ENCODE data around the gene FGGY.
"Not testable (repeated sequence)": the region's sequence is repeated elsewhere in the genome, so short reads cannot be mapped to it uniquely, and the experiment has no call there.

FGGY gene

DNA sequence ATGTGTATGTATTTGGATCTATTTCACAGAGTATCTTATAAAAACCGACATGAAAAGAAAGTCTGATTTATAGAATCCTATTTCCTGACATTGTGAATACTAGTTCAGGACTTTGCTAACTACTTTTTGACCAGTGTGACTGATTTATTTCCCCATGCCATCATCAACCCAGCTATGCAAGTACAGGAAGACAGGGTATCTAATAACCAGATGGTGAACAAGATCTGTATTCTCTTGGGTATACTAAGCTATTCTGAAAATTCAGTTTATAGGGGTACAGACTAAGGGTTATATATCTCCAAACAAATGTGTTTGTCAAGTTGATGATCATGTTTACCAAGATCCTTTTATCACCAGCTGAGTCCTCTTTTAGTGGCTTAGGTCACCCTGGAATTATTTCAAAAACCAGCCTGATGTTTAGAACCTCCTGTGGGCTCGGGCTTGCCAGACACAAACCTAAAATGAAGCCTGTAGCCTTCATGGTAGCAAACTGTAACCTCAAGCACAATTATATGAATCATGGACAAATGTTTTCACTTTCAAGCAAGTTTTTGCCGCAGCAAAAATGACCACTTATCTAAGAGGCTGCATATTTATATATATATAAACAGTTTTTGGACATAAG, 185.1 kb downstream of the FGGY start:
- no peak for DNase-seq (ENCODE audit: low read depth, low spot score)

GRCh38 chr1:59482986-59483385, 186.1 kb downstream of the FGGY start:
- DNase-seq (ENCODE audit: low read depth, low spot score): no peak

DNA sequence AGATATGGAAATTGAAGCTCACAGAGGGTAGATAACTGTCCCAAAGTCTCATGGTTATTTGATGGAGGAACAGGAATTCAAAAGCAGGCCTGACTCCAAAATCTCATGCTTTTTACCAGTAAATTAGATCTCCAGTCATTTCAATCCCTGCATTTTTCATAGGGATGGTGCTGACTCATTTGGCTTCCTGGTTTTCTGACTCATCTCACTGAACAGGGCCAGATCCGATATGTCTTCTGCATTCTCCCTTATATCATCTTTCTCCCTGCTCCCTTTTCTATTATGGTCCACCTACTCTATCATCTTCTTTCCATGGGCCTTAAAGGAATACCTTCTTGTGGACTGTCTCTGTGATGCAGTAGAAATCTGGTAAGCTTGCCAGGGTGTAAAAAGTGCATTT, 187.2 kb downstream of the FGGY start:
- DNase-seq (ENCODE audit: low read depth, low spot score): no peak

DNA sequence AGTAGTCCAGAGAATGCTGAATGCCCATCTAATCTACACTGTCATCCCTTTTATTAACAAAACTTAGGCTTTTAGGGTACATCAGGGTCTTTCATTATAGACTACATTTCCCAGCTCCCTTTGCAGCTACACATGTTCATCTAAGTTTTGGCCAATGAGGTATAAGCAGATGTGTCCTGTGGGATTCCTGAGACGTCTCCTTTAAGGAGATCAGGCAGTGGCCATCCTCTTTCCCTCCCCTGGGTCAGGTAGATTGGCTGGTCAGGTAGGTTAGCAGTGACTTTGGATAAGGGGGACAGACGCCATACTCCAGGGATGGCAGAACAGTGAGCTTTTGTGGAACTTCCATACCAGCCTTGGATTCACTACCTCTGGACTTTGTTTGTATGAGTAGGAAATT, 188.3 kb downstream of the FGGY start:
- DNase-seq (ENCODE audit: low read depth, low spot score): no peak

GRCh38 chr1:59485949-59486348, 189.1 kb downstream of the FGGY start:
- DNase-seq (ENCODE audit: low read depth, low spot score): no peak

DNA sequence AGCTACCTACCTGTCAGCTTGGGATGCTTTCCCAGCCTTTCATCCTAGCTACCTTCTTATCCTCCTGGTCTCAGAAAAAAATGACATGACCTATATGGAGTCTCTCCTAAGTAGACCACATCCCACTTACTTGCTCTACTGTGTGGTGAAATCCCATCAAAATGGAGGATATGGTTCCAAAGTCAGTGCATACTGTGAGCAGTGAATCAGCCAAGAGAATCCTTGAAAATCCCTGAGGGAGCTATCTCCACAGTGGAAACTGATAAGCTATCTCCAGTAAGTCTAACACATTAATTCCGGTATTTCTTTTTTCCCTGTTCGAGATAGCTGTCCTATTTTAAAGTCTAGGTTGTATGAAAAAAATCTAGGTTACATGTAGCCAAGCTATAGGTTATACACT, 189.7 kb downstream of the FGGY start:
- DNase-seq (ENCODE audit: low read depth, low spot score): no peak

DNA sequence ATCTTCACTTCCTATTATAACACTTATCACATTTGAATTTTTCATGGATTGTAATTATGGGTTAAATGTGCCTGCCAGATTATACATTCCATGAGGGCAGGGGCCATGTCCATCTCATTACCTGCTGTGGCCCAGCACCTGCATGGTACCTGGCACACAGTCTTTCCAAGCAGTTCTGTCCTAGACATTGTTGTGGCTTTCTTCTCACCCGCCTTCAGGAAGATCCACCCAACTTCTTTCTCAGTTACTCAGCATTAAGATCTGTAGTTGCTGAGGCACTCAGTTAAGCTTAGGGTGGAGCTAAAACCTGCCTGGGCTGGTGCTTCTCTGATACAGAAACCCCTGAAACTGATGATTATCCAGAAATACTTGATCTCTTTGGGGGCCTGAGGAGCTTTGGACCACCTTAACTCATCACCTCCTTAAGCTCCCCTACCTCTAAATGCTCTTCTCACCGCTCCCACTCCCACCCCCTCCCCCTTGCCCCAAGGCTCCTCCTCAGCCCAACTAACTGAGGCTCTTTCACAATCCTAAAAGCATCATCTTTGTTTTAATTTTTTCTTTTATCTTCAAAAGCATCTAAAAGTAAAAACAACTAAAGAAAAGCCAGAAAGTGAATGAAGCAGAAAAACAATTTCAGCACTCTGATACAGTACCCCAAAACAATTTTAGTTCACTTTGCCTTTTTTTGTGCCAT, 190.6 kb downstream of the FGGY start:
- DNase-seq (ENCODE audit: low read depth, low spot score): no peak

DNA sequence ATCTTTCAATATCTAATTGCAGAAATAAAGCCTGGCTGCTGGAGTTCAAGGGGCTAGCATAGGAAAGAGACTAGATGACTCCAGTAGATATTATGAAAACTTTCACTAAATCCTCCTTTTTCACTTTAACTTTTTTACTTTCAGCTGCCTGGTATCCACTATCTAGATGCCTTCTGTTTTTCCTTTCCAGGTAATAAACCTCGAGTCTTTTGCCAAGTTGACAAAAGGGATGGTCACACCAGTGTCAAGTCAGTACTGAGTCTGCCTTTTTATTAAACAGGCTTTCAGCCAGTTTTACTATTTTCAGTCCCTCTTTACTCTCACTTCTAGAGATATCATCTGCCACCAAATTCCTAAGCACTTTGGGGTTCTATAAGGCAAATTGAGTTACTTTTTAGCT, 195.6 kb downstream of the FGGY start:
- no peak for DNase-seq (ENCODE audit: low read depth, low spot score)

- DNase-seq (ENCODE audit: low read depth, low spot score): no peak
Observed at GRCh38 chr1:59494145-59494833, 197.4 kb downstream of the FGGY start.

GRCh38 chr1:59496156-59496555, 199.3 kb downstream of the FGGY start:
- not testable (repeated sequence) for DNase-seq (ENCODE audit: low read depth, low spot score)

DNA sequence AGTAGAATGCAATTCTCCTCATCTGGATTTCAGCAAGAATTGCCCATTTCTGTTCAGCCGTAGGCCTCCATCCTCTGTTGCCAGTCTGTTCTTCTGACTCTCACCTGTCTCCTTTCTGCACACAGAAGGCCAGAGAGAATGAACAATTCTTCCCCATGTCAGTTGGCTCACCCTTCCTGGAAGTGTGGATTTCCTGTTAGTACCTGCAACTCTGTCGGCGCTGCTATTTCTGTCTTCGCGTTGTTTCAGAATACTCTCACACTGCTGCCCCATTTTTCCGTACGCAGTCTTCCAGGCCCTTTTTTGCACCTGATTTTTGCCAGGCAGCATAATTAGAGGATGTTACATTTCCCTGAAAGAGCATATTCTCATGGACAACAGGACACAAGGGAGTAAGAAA, 200.7 kb downstream of the FGGY start:
- DNase-seq (ENCODE audit: low read depth, low spot score): no peak

- DNase-seq (ENCODE audit: low read depth, low spot score): no peak
Observed at GRCh38 chr1:59498640-59499039, 201.7 kb downstream of the FGGY start.

- no peak for DNase-seq (ENCODE audit: low read depth, low spot score)
Observed at GRCh38 chr1:59499273-59499942, 202.5 kb downstream of the FGGY start.

DNA sequence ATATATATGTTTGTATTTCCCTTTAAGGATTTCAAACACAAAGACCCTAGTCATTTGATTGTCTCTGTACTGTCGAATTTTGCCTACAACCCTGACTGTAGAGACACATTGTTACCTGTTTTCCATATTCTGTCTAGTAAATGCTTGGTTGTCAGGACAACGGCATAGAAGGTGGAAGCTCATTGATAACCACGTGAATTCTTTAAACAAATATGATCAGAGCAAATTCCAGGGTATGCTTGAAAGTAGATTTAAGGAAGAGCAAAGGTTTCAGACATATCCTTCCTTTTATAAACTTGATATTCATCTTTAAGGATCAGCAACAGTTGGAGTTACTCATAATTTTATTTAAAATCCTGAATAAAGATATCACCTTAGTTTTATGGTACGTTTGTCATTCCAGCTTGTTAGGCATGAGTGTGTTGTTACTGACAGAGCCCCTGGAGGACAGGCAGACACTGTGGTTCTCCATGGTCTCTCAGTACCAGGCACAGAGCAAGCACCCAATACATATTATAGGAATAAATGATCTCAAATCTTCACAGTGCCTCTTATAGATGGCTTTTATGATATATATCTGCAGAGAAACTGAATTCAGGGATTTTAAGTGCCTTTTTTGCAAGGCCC, 203.2 kb downstream of the FGGY start:
- no peak for DNase-seq (ENCODE audit: low read depth, low spot score)

DNA sequence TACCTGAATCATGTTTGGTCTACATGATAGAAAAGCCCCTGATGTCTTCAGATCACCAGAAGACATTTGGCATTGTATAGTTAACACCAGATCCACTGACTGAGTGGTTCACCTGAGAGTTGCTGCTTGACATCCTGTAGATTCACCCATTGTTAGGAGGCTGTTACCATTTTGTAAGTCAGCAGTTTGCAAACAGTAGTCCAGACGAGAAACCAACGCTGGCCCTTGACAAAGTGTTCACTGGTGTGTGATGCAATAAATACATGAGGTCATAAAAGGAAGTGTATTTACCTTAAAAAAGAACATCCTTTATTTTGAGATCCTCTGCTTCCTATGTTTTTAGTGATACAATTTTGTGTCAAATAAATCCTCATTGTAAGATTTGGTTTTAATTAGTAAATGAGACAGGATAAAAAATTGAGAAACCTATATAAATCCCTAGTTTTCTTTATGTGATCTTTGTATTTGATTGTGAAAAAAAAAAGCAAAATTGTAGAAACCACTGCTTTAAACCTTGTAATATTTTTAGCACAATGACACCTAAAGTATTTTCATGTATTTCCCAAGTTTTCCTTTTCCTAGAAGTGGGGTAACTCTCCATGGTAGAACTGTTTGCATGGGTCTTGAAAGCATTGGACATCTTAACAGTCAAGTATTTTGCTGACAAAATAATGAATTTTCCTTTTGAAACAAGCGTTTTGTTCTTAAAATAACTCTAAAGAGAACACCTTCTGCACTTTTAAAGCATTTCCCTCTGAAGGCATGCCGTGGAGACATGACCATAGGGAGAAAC, 204.3 kb downstream of the FGGY start:
- no peak for DNase-seq (ENCODE audit: low read depth, low spot score)

DNA sequence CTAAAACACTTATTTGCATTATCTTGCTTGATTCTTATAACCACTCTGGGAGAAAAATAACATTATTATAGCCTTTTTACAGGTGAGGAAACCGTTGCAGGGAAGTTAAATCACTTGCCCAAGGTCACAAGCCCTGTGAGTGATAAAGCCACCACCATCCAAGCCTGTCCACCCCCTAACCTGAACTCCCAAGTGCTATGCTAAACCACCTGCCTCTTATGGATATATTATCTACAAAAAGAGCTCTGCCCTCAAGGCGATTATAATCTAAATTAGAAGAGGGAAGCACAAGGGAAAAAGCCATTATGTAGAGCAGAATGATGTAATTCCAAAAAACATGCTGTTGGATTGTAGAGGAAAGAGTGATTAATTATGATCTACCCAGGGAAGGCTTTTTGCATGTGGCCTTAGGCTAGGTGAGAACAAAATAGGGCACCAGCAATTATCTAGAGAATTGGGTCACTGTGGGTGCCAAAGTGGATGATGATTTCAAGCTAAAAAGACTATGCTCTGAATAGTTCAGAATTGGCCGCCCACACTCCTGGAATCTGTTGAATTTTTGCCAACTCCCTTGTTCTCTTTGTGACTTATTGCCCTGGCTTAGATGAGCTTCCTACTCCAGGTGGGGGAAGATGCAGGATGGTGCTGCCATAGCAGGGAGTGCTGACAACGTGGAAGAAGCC, 205.3 kb downstream of the FGGY start:
- DNase-seq (ENCODE audit: low read depth, low spot score): no peak

DNA sequence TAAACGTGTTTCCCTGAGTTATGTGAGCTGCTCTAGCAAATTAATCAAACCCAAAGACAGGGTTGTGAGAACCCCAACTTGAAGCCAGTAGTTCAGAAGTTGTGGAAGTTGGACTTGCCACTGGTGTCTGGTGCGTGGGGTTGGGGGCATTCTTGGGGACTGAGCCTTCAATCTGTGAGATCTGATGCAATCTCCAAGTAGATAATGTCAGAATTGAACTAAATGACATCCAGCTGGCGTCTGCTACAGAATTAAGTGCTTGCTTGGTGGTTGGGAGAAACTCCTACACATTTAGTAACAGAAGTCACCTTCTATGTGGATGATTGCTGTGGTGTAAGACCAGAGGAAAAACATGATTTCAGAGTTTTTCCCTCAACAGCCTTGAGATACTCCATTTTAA, 207.4 kb downstream of the FGGY start:
- no peak for DNase-seq (ENCODE audit: low read depth, low spot score)

DNA sequence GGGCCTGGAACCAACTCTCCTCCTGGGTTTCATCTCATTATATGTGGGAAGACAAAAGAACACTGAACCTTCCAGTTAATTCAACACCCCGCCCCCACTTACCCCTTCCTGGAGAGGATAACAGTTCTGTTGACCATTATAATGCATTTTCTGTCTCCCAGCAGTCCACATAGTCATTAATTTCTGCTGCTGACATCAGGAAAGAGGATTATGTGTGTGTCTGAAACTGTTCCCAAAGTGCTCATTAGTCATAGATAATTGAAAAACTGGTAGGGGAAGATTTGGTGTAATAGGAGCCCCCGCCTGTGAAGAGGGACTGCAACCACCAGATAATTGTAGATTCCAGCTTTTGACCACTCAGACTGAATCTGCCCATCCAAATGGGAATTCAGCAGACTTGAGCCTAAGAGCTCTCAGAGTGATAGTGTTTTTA, 208.7 kb downstream of the FGGY start:
- no peak for DNase-seq (ENCODE audit: low read depth, low spot score)

- DNase-seq (ENCODE audit: low read depth, low spot score): no peak
Observed at GRCh38 chr1:59506952-59507351, 210.1 kb downstream of the FGGY start.

DNA sequence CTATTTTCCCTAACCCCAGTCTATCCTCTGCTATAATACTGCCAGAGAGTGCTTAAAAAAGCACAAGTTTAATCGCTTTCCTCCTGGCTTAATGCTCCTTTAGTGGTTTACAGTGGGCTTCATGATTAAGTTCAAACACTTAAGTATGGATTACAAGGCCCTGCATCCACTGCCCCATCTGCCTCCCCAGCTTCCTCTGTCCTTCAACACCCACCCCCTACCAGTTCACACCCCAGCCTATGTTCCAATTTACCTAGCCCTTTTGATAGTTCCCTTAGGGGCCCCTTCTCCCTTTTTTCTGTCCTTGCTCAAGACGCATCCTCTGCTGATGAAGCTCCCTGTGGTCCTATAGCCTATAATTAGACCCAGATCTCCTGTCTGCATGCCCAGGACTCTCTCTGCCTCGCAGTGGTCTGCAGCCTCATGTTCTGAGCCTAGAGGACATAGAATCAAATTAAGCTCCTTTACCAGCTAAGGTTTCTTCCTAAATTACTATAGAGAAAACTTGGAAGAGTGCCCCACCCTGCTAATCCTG, 212.5 kb downstream of the FGGY start:
- DNase-seq (ENCODE audit: low read depth, low spot score): no peak
